Left ventricle myocardium inferior (tissue), 1 donor: ENCODE data around the gene MLF1. TPM values are rescaled to one million over a fixed set of nuclear protein-coding genes. Genes with fewer than 3 reads are reported as not detected.

Experiments
- DNase-seq: peaks from one replicate; pipeline ENCODE4 v3.0.0-alpha.2; 2020
- H3K27ac ChIP-seq: fragments of 200-600 bp; replicated peaks from 2 replicates; pipeline ENCODE4 v1.8.0; 2021
- H3K27me3 ChIP-seq: fragments of 200-600 bp; 2 replicates; pipeline ENCODE4 v1.8.0; 2021; ENCODE audit warnings: low read depth
- H3K36me3 ChIP-seq: fragments of 200-600 bp; 2 replicates; pipeline ENCODE4 v1.8.0; 2021
- H3K4me1 ChIP-seq: fragments of 200-600 bp; 2 replicates; pipeline ENCODE4 v1.8.0; 2021
- H3K4me3 ChIP-seq: fragments of 200-600 bp; 2 replicates; pipeline ENCODE4 v1.8.0; 2021; ENCODE audit warnings: mild to moderate bottlenecking, moderate library complexity
- H3K9me3 ChIP-seq: fragments of 200-600 bp; replicated peaks from 2 replicates; pipeline ENCODE4 v1.8.0; 2021
- intact Hi-C: fragments of 100-400 bp; cut with micrococcal nuclease; formaldehyde crosslinking; loops from one replicate; pipeline ENCODE4 v1.11.0; 2022
- total RNA-seq: library from RNA; stranded (reverse); fragmentation: NEBNext Ultra II Directional; extraction: Animal tissue kit (Norgen Biotek cat#: 25700); gene quantifications from one replicate; pipeline ENCODE4 v1.2.1, GENCODE V29; 2021
- TF ChIP-seq, protein P1 (sequence below): fragments of 200-600 bp; IDR thresholded peaks from 2 replicates; pipeline ENCODE4 v1.8.0; 2021; ENCODE audit warnings: antibody characterized with exemption, mild to moderate bottlenecking, borderline replicate concordance
- donor health status: DM: no; HTN: yes; CAD: no; lungs with severe emphysema.

The MLF1 gene
- total RNA-seq, 1 donor from 2014 or later = 200 TPM

DNA sequence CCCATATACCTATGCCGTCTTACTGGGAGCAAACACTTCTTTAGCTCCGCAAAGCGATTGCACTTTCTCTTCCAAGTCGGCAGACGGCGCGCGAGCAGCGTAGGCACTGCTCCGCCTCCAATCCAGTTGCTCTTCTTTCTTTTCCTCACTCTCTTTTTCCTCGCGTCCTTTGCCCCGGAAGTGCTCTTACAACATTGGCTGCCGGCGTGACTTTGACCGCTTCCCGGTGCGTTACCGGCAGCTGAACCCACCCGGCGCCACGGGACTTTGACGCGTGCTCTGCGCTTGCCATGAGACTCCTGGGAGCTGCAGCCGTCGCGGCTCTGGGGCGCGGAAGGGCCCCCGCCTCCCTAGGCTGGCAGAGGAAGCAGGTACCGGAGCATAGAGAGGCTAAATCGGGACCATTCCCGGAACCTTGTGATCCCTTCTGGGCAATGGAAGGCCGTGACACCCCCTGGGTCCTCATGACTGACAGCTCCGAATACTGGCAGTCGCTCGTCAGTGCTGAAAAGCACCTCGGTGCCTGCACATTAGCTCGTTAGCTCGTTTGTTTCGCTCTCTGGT, 73.4 kb downstream of the MLF1 start, which contains the start of gene GFM1:
Gene GFM1, plus strand, starts transcription at position 183 of the 564 bp plus-strand sequence. Its CDS starts 108 bp downstream, at position 291.
- Histone ChIP-seq H3K27me3 (no peaks in the 10 kb centered on the region), H3K4me3 (peak within 1 kb of the TSS; percentile 90), H3K36me3 (peaks cover 34% of the 10 kb centered on the region), H3K4me1 (peaks cover 51% of the 10 kb centered on the region), H3K27ac (peak within 1 kb of the TSS; percentile 93), H3K9me3 (no peaks in the 10 kb centered on the region)
- intact Hi-C loops = no loop called here
- TF ChIP-seq, protein P1, sequence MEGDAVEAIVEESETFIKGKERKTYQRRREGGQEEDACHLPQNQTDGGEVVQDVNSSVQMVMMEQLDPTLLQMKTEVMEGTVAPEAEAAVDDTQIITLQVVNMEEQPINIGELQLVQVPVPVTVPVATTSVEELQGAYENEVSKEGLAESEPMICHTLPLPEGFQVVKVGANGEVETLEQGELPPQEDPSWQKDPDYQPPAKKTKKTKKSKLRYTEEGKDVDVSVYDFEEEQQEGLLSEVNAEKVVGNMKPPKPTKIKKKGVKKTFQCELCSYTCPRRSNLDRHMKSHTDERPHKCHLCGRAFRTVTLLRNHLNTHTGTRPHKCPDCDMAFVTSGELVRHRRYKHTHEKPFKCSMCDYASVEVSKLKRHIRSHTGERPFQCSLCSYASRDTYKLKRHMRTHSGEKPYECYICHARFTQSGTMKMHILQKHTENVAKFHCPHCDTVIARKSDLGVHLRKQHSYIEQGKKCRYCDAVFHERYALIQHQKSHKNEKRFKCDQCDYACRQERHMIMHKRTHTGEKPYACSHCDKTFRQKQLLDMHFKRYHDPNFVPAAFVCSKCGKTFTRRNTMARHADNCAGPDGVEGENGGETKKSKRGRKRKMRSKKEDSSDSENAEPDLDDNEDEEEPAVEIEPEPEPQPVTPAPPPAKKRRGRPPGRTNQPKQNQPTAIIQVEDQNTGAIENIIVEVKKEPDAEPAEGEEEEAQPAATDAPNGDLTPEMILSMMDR = peak; percentile 84
- peak; percentile 91 for DNase-seq

DNA sequence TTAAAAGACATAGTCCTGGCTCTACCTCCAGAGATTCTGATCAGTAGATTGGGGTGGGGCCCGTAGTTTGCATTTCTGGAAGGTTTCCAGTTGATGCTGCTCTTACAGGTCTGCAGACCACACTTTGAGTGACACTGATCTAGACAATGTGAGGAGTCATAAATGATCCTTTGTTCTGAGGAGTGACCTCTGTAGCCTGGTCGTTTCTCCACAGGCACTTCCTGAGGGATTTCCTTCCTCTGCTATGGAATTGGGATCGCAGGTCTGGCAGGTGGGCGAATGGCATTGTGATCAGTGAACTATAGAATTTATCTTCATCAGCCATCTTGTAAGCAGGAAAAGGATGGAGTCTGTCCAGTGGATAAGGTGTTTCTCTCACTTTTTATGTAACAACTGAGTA, 78.8 kb downstream of the MLF1 start:
- no peaks in the 10 kb centered on the region for H3K27me3 ChIP-seq
- intact Hi-C loops = no loop called here
- H3K4me3 ChIP-seq = no peak overlapping the region
- TF ChIP-seq, protein P1 = no peak
- no peaks in the 10 kb centered on the region for H3K9me3 ChIP-seq
- peaks cover 82% of the 10 kb centered on the region for H3K36me3 ChIP-seq
- DNase-seq = no peak
- H3K27ac ChIP-seq = peak overlapping the region; percentile 50
- peaks cover 49% of the 10 kb centered on the region for H3K4me1 ChIP-seq

DNA sequence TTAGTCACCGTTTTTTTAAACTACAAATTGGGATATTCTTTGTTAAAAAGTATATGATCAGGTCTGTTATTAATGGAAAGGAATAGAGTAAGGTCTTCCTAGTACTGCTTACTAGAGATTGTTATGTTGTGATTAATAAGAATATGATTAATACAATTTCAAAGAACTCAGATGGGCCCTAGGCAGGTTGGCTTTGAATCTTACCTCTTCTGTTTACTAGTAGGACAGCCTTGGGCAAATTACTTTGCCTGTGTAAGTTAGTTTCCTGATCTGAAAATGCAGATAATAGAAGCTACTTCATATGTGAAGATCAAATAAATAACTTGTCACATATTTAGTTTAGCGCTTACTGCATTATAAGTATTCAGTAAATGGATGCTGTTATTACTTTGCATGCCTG, 80.2 kb downstream of the MLF1 start:
- intact Hi-C loops = no loop called here
- Histone ChIP-seq H3K36me3 (peaks cover 93% of the 10 kb centered on the region), H3K27me3 (no peaks in the 10 kb centered on the region), H3K4me3 (no peak overlapping the region), H3K27ac (no peak overlapping the region), H3K9me3 (no peaks in the 10 kb centered on the region), H3K4me1 (peaks cover 35% of the 10 kb centered on the region)
- DNase-seq = no peak
- TF ChIP-seq, protein P1 = no peak

DNA sequence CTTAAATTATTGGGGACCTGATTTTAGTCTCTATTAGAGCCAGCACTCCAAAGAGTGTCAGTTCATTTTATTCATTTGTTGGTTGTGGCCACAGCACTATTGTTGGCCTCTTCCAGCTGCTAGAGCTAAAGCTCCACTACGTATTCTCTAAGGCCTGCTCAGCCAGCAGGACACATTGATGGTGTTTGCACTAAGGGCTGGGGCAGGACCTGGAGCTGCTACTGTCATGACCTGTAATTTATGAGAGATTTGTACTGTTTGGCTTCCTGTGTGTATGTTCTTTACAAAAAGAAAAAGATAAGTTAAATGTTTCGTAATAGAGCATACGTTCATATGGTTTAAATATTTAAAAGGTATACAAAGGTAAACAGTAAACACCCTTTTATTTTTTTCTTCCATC, 81.5 kb downstream of the MLF1 start:
- Histone ChIP-seq H3K9me3 (no peaks in the 10 kb centered on the region), H3K36me3 (peaks cover 89% of the 10 kb centered on the region), H3K4me1 (peaks cover 26% of the 10 kb centered on the region), H3K27ac (no peak overlapping the region), H3K27me3 (no peaks in the 10 kb centered on the region), H3K4me3 (no peak overlapping the region)
- intact Hi-C loops = no loop called here
- no peak for DNase-seq
- TF ChIP-seq, protein P1 = no peak

Other genes with a start within 250 kb of the MLF1 start
- gene GFM1, start 73.3 kb downstream of the MLF1 start, total RNA-seq = 60.5 TPM
- 3.2 TPM for gene LXN, start 101.5 kb downstream of the MLF1 start, total RNA-seq
- gene RARRES1, start 161.3 kb downstream of the MLF1 start, total RNA-seq = 8.4 TPM
- gene MFSD1, start 230.9 kb downstream of the MLF1 start, total RNA-seq = 26.2 TPM